Measurements from ENCODE around the gene AP4S1.
"Not testable (repeated sequence)": the region's sequence is repeated elsewhere in the genome, so short reads cannot be mapped to it uniquely, and the experiment has no call there.

The AP4S1 gene

DNA sequence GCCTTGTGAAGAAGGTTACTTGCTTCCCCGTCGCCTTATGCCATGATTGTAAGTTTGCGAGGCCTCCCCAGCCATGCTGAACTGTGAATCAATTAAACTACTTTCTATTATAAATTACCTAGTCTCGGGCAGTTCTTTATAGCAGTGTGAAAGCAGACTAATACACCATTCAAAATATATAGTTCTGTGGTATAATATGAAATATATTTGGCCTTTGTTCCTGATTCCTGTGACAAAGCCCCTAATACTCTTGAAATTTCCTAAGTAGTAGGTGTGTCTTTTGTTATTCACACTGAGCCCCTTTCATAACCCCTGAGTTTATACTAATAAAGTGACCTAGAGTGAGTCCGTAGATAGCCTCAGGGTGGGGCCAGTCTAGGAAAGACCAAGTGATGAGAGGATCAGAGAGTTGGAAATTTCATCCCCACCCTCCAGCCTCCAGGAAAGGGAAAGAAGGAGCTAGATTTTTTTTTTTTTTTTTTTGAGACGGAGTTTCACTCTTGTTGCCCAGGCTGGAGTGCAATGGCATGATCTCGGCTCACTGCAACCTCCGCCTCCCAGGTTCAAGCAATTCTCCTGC lies 20.1 kb downstream of the AP4S1 start:
- no peak for DNase-seq

DNA sequence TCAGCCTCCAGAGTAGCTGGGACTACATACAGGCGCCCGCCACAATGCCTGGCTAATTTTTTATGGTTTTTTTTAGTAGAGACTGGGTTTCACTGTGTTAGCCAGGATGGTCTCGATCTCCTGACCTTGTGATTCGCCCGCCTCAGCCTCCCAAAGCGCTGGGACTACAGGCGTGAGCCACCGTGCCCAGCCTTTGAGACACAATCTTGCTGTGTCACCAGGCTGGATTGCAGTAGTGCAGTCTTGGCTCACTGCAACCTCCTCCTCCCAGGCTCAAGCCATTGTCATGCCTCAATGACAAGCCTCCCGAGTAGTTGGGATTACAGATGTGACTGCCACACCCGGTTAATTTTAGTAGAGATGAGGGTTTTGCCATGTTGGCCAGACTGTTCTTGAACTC lies 22.1 kb downstream of the AP4S1 start:
- DNase-seq = no peak

DNA sequence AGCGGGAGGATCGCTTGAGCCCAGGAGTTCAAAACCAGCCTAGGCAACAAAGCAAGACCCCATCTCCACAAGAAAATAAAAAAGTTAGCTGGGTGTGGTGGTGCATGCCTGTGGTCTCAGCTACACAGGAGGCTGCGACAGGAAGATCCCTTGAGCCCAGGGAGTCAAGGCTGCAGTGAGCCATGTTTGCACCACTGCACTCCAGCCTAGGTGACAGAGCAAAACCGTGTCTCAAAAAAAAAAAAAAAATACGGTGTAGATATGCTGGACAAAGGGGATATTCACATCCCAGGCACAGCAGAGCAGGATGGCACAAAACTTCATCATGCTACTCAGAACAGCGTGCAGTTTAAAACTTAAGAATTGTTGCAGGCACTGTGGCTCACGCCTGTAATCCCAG lies 25.6 kb downstream of the AP4S1 start:
- no peak for DNase-seq

DNA sequence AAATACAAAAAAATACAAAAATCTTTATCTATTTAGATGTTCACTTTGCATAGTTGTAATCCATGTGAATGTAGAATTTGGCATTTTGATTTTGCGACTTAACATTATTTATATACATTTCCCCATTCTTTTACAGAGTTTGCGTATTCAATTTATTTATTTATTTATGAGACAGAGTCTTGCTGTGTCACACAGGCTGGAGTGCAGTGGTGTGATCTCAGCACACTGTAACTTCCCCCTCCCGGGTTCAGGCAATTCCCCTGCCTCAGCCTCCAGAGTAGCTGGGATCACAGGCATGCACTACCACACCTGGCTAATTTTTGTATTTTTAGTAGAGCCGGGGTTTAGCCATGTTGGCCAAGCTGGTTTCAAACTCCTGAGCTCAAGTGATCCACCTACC lies 26.1 kb downstream of the AP4S1 start:
- DNase-seq = no peak

DNA sequence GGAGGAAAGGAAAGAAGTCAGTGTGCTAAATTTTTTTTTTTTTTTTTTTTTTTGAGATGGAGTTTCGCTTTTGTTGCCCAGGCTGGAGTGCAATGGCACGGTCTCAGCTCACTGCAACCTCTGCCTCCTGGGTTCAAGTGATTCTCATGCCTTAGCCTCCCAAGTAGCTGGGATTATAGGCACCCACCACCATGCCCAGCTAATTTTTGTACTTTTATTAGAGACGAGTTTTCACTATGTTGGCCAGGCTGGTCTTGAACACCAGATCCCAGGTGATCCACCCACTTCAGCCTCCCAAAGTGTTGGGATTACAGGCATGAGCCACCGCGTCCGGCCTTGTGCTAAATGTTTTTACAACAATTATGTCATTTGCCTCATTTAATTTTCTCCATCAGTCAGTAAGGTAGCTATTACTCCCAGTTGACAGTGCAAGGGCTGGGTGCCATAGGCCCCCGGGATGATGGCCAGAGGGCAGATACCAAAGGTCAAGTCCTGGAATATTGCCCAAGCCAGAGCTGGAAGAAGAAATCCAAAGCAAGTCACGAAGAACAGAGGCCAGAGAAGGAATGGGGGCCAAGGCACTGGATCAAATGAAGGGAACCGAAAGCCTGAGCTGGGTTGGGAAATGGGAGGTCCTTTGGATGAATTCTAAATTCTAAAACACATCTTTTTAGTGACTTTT lies 27.6 kb downstream of the AP4S1 start:
- DNase-seq = not testable (repeated sequence)

DNA sequence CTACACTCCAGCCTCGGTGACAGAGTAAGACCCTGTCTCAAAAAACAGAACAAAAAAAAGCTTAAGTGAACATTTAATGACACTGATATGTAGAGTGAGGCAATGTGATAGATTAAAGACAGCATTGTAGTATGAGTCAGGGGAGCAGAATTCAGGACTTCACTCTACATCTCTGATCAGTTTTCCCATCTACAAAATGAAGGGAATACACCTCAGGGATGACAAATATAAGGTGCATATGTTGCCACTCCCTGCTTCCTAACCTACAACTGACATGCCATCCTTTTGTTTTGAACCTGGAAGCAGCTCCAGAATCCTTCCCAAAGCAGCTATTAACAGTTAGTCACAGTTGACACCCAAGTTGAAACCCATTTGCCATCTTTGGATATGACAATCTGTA lies 31.6 kb downstream of the AP4S1 start:
- no peak for DNase-seq

DNA sequence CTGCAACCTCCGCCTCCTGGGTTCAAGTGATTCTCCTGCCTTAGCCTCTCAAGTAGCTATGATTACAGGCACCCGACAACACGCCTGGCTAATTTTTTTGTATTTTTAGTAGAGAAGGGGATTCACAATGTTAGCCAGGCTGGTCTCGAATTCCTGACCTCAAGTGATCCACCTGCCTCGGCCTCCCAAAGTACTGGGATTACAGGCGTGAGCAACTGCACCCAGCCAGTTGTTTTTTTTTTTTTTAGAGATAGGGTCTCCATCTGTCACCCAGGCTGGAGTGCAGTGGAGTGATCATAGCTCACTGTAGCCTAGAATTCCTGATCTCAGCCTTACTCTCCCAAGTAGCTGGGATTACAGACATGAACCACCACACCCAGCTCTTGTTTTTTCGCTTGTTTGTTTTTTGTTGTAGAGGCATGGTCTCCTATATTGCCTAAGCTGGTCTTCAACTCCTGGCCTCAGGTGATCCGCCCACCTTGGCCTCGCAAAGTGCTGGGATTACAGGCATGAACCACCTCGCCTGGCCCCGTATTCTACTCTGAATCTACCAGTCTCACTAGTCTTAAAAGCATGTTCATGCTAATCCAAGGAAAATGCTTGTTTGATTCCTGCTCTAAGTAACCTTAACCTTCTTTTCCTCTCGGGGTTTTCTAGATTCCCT lies 32.4 kb downstream of the AP4S1 start:
- no peak for DNase-seq

DNA sequence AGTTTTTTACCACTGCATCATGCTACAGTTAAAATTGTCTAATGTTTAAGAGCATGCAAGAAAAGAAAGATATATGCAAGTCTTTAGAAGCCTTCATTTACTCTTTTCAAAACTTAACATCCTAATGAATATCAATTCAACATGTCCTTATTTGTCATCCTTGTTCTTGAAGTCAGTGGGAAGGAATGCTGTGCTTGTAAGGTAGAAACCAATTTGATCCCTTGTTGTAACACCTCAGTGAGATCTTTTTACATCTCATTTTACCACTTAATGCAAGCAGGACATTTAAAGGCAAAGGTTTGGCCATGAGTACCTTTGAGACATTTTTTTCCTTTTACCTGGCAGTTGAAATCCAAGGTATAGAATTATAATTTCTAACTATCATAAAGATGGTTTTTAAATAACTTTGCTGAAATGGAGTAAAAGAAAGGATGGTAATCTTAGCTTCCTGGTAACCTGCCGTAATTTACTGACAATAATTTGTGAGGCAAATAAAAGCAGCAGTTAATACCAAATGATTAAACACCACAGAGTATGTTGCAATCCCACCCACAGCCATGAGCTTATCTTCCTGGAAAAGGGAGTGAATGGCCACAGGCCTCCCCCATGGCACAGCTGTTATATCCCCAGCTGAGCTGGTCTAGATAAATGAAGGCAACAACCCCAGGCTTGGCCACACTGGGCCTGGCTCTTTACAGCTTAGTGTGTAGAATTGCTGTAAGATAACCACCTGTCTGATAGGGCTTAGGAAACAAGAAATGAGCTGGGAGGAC lies 33.9 kb downstream of the AP4S1 start:
- peak; percentile 75 for DNase-seq

DNA sequence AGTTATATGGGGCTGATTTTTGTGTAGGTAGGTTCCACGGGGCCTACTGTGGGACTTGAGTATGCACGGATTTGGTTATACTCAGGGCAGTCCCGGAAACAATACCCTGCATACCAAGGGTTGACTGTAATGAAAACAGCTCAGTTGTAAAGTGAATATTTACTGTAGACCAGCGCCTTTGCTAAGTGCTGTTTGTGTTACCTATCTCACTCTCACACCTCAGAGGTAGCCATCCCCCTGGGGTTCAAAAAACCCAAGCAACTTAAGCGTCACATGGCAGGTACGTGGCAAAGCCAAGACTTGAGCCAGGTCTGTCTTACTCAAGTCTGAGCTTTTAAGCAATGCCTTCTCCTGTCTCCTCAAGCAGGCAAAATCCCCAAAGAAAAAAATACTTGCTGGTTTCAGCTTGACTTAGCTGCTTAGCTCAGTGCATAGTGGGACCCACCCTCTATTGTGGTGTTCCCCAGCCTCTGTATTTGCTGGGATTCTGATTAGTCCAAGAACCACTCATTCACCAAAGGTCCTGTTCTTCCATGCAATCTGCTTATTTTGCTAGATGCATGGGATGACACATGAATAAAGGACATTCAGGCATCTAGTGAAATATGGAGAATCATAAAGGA lies 34.9 kb downstream of the AP4S1 start:
- DNase-seq = no peak

DNA sequence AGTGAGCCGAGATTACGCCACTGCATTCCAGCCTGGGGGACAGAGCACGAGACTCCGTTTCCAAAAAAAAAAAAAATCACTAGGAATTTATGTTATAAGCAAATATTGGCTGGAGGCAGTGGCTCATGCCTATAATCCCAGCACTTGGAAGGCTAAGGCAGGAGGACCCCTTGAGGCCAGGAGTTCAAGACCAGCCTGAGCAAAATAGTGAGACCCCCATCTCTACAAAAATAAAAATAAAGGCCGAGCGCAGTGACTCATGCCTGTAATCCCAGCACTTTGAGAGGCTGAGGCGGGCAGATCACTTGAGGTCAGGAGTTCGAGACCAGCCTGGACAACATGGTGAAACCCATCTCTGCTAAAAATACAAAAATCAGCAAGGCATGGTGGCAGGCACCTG lies 37.5 kb downstream of the AP4S1 start:
- DNase-seq = not testable (repeated sequence)

DNA sequence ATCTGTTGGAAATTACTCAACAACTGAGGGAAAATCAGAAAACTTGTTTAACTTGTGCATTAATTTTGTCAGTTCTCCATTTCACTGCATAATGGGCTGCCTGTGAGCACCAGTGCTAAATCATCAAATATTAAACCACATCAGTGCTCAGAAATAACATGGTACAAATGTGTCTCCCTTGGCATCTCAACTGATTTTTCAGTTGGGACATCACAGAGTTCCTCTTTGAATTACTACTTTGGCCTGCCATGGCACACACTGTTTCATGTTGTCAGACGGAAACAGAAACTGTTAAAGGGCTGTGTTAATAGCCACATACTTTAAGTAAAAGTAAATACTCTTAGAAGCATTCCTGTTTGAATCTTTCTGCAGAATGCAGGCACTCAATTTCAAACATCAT lies 42.8 kb downstream of the AP4S1 start:
- no peak for DNase-seq

DNA sequence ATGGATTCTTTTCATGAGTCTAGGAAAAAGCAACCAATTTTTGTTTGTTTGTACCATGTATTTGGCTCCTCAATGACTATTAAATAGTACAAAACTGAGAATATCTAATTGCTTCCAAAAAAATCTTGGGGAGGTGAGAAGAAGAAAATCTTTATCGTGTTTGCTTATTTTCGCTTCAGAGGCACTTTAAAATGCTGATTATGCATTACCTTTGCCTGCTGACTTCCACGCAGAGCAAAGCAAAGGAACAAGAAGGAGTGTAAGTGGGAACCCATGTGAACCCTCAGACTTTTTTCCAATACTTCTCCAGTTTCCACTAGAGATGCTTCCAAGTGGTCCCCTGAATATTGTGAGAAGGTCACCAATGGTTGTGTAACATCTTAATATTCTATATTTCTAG lies 43.9 kb downstream of the AP4S1 start:
- DNase-seq = no peak

DNA sequence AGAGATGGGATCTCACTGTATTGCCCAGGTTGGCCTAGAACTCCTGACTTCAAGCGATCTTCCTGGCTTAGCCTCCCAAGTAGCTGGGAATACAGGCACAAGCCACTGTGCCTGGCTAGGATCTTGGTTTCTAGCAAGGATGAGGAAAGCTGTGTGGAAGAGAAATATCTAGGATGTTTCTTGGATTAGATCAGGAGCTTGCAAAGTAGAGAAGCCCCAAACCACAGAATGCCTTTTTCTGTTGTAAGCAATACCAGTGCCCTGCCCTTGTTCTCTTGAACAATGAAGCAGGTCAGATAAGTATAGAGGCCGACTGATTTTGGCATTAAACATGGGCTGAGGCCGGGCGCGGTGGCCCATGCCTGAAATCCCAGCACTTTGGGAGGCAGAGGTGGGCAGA lies 45.0 kb downstream of the AP4S1 start:
- peak; percentile 95 for DNase-seq

DNA sequence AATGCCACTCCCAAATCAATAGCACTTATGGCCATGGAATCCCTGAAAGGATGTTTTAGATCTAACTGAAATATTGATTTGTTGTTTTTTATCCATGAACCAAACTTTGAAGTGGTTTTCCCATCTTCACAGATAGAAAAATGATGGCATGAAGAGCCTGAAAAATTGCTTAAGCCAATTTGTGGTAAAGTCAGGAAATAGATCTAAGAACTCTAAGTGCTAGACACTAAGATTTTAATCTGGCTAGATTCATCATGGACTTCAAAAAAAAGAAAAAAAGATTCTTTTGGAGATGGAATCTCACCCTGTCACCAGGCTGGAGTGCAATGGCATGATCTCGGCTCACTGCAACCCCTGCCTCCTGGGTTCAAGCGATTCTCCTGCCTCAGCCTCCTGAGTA lies 45.7 kb downstream of the AP4S1 start:
- no peak for DNase-seq

DNA sequence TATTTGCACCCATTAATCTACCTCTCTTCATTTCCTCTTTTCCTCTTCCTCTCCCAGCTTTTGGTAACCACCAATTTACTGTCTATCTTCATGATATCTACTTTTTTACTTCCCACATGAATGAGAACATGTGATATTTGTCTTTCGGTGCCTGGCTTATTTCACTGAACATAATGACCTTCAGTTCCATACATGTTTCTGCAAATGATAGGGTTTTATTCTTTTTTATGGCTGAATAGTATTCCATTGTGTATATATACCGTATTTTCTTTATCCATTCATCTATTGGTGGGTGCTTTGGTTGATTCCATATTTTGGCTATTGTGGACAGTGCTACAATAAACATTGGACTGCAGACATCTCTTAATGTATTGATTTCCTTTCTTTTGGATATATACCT lies 49.7 kb downstream of the AP4S1 start:
- no peak for DNase-seq

DNA sequence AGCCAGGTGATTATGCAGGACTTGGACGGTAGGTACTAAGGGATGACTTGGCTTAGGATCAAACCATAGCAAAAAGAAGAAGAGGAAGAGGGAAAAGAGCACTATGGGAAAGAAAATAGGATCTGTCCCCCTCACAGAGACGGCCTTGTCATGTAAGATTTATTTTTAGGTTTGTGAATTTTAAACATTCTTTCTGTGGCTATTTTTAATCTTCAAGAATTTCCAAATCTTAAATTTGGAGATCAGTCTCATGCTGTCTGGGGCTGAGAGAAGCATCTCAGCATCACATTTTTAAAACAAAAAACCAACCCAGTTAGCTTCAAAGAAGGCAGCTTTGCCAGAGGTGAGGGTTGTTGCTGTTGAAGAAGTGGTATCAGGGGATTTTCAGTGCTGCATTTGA lies 53.3 kb downstream of the AP4S1 start:
- DNase-seq = no peak

DNA sequence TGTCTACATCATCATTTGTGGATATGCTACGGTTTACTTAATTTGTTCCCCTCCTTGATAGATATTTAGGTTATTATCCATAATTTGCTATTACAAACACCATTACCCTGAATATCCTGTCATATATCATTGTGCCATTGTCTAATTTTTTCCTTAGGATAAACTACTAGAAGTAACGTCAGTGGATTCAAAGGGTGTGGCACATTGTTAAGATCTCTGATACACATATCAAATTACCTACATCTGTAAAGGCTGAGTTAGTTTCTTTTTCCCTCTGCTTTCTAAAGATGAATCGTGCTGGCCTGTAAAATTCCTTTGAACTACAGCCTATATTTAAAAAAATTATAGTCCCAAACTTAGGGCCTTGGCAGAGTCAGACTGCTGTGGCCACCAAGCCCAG lies 54.6 kb downstream of the AP4S1 start:
- DNase-seq = no peak

DNA sequence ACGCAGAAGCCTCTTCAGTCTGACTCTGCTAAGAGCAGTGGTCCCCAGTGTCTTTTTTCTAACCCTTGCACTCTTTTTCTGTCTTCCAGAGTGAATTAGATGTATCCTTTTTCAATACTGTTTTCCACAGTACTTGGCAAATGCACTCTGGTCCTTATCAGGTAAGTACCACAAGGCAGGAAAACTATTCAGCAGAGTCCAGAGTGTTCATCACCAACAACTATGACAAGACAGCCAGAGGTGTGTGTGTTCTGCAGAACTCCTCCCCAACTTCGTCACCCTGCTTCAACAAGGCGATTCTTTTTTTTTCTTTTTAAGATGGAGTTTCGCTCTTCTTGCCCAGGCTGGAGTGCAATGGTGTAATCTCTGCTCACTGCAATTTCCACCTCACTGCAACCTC lies 55.0 kb downstream of the AP4S1 start:
- DNase-seq = no peak

DNA sequence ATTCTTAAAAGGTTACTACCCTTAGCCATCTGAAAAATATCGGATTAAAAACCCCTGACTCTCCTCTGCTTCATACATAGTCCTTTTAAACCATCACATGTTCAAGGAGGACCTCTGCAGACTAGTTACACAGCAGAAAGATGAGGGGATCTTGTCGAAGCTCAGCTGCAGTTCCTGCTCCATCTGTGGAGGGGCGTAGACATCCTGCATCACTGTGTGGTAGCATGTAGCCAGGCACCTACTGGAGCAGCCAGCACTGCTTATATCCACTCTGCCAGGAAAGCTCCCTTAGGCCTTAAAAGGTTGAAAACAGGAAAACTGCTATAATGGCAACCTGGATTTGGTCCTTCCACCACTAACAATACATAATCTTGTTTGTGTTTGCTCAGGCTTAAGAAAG lies 58.3 kb downstream of the AP4S1 start:
- no peak for DNase-seq

DNA sequence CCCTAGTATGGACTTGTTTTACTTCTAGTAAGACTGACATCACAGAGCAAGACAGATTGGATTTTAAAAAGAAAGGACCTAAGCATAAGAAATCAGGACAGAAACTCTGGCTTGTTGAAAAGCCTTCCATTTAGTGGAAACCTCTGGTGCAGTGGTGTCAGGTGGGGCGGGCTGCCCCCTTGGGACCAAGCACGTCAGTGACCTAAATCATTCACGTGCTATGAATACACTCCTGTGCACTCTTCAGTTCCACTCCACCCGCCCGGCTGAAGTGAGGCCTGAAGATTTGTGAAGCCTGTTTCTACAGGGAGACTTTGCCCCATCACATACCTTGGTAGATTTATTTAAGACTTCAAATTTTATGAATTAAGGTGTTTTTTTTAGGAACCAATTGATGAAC lies 58.9 kb downstream of the AP4S1 start:
- DNase-seq = no peak

DNA sequence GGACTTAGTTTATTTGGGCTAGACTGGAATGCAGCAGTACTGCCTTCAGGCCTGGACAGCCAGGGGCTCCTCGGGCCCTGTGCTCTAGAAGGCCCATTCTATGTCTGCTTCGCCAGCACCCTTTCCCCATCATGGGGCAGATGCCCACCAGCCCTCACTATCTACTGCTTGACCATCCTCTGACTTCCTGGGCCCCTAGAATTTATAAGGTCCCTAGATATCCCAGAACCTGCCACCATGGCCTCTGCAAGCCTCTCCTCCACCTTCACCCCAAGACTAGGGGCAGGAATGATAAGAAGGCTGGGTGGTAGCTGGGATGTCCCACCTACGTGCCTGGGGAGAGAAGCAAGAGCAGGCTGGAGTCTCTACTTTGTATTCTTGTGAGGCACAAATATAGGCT lies 59.6 kb downstream of the AP4S1 start:
- DNase-seq = no peak

DNA sequence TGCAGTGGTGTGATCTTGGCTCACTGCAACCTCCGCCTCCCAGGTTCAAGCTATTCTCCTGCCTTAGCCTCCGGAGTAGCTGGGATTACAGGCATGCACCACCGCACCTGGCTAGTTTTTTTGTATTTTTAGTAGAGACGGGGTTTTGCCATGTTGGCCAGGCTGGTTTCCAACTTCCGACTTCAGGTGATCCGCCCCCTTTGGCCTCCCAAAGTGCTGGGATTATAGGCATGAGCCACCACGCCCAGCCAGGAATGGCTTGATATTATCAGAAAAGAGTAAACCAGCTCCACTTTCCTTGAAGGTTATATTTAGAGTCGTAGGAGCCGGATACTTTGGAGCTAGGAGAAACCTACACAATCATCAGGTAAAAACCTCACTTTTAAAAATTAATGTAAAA lies 61.0 kb downstream of the AP4S1 start:
- not testable (repeated sequence) for DNase-seq

All from fibroblast of upper back skin (primary cell).